GM23248 (cell line): ENCODE data around the gene TTC39A.

Experiments used
- EZH2 ChIP-seq: fragments of 200-600 bp; sonication (generic); IDR thresholded peaks from 2 replicates; pipeline ENCODE4 v1.6.1; 2018; ENCODE audit warnings: antibody characterized with exemption, mild to moderate bottlenecking; ENCODE audit not compliant: insufficient read depth, poor library complexity, severe bottlenecking
- EZH2phosphoT487 ChIP-seq: fragments of 200-600 bp; sonication (generic); IDR thresholded peaks from 2 replicates; pipeline ENCODE4 v1.6.1; 2018; ENCODE audit warnings: antibody characterized with exemption, moderate library complexity, mild to moderate bottlenecking, low read depth; ENCODE audit not compliant: insufficient read depth

- TF ChIP-seq EZH2 (no peak), EZH2phosphoT487 (no peak)
Observed at GRCh38 chr1:51281807-51282206, 48.6 kb downstream of the TTC39A start.
